HG02981 (cell line): Measurements from ENCODE around the gene GNA14.
"Not testable (repeated sequence)": the region's sequence is repeated elsewhere in the genome, so short reads cannot be mapped to it uniquely, and the experiment has no call there.

ENCODE experiments used
- ATAC-seq: cut with Tn5 transposase; IDR thresholded peaks from one replicate; pipeline ENCODE4 v1.9.1; 2021; ENCODE audit warnings: mild to moderate bottlenecking, moderate library complexity; ENCODE audit not compliant: unreplicated experiment

GNA14 gene

GRCh38 chr9:77422969-77423368 lies 225.2 kb downstream of the GNA14 start:
- no peak for ATAC-seq

GRCh38 chr9:77421506-77422265 lies 226.4 kb downstream of the GNA14 start:
- no peak for ATAC-seq

GRCh38 chr9:77420641-77421040 lies 227.5 kb downstream of the GNA14 start:
- no peak for ATAC-seq

GRCh38 chr9:77418226-77418625 lies 229.9 kb downstream of the GNA14 start:
- no peak for ATAC-seq

- no peak for ATAC-seq
Observed at GRCh38 chr9:77417566-77417965, 230.6 kb downstream of the GNA14 start.

- not testable (repeated sequence) for ATAC-seq
Observed at GRCh38 chr9:77408521-77408920, 239.6 kb downstream of the GNA14 start.

- no peak for ATAC-seq
Observed at GRCh38 chr9:77403239-77403638, 244.9 kb downstream of the GNA14 start.

GRCh38 chr9:77402286-77402685 lies 245.8 kb downstream of the GNA14 start:
- ATAC-seq, result no peak

- no peak for ATAC-seq
Observed at GRCh38 chr9:77399964-77400363, 248.2 kb downstream of the GNA14 start.

- ATAC-seq, result not testable (repeated sequence)
Observed at GRCh38 chr9:77398581-77398980, 249.5 kb downstream of the GNA14 start.

- ATAC-seq, result no peak
Observed at GRCh38 chr9:77392328-77392727, 255.8 kb downstream of the GNA14 start.

GRCh38 chr9:77391834-77392233 lies 256.3 kb downstream of the GNA14 start:
- no peak for ATAC-seq

GRCh38 chr9:77386187-77386586 lies 261.9 kb downstream of the GNA14 start:
- ATAC-seq, result no peak

GRCh38 chr9:77384406-77384805 lies 263.7 kb downstream of the GNA14 start:
- no peak for ATAC-seq

- no peak for ATAC-seq
Observed at GRCh38 chr9:77375956-77376532, 272.1 kb downstream of the GNA14 start.

GRCh38 chr9:77374266-77374665 lies 273.9 kb downstream of the GNA14 start:
- ATAC-seq, result no peak
